HepG2 (cell line): Measurements from ENCODE around the gene ASB4. TPM values are rescaled to one million over a fixed set of nuclear protein-coding genes. Genes with fewer than 3 reads are reported as not detected.

ENCODE experiments used
- ATAC-seq: fragments of 200-7000 bp; cut with Tn5 transposase; 3 replicates; pipeline ENCODE4 v1.9.1; 2020; ENCODE audit warnings: mild to moderate bottlenecking, moderate library complexity
- BruUV-seq: library from RNA; stranded (reverse); fragments of 400-500 nt; replicated peaks from 2 replicates; lab custom pipeline; 2021; lab: Mats Ljungman, UMichigan
- CTCF ChIA-PET: fragments of 300-600 bp; formaldehyde crosslinking; extraction: SDS; loops from one replicate; lab custom pipeline; 2021; ENCODE audit warnings: low total read pairs, inconsistent platforms, low intra/inter-chr PET ratio; lab: Yijun Ruan, JAX
- POLR2A ChIA-PET: fragments of 350-600 bp; sonication (Branson Sonifier 250); formaldehyde crosslinking; loops from one replicate; lab custom pipeline; 2020; ENCODE audit warnings: antibody characterized with exemption, inconsistent platforms; lab: Yijun Ruan, JAX
- DNase-seq: peaks from one replicate; pipeline ENCODE4 v3.0.0-alpha.2; 2015; ENCODE audit warnings: low spot score
- FAIRE-seq: peaks from 3 replicates; lab custom pipeline; 2011; peaks lifted over from hg19 to GRCh38; lab: Jason Lieb, UNC
- H2AFZ ChIP-seq: one replicate; pipeline ENCODE4 v1.6.1; 2011; ENCODE audit warnings: low read length, inconsistent platforms
- H3K27ac ChIP-seq: fragments of 300-600 bp; 3 replicates; pipeline ENCODE4 v1.8.0; 2011; ENCODE audit warnings: mixed run types, mild to moderate bottlenecking, mixed read lengths, low read length, inconsistent platforms; ENCODE audit not compliant: insufficient read depth; ENCODE audit errors: extremely low read length
- H3K27me3 ChIP-seq, 2 experiments: fragments of 200-600 bp in 1 of 2; 2 replicates in 1 of 2; 3 replicates in 1 of 2; pipeline versions ENCODE4 v1.6.0 to v1.8.0; 2011; ENCODE audit warnings: low read length in 2 of 2, mild to moderate bottlenecking in 2 of 2, moderate library complexity in 2 of 2, inconsistent platforms in 1 of 2; ENCODE audit not compliant: insufficient read depth in 2 of 2, control insufficient read depth in 1 of 2
- H3K36me3 ChIP-seq, 2 experiments: fragments of 200-600 bp in 1 of 2; replicated peaks in 1 of 2; 2 replicates in 1 of 2; 3 replicates in 1 of 2; pipeline versions ENCODE4 v1.5.1 to v1.8.0; 2011; ENCODE audit warnings: low read length in 2 of 2, inconsistent platforms in 1 of 2; ENCODE audit not compliant: insufficient read depth in 2 of 2, control insufficient read depth in 1 of 2
- H3K4me1 ChIP-seq: 2 replicates; pipeline ENCODE4 v1.5.1; 2012; ENCODE audit warnings: low read length, inconsistent platforms; ENCODE audit not compliant: insufficient read depth
- H3K4me2 ChIP-seq: 2 replicates; pipeline ENCODE4 v1.6.0; 2011; ENCODE audit warnings: low read depth, low read length, inconsistent platforms
- H3K4me3 ChIP-seq, 3 experiments: fragments of 200-600 bp in 1 of 3; sonication (generic), shearing (Covaris generic) in 1 of 3; replicated peaks in 1 of 3; 2 replicates each; pipeline ENCODE4 v1.5.1; 2011 to 2016; ENCODE audit warnings: low read length in 3 of 3, inconsistent platforms in 2 of 3, low read depth in 2 of 3, mild to moderate bottlenecking in 2 of 3, control low read depth in 1 of 3, mixed read lengths in 1 of 3; ENCODE audit not compliant: insufficient read depth in 1 of 3
- H3K79me2 ChIP-seq: one replicate; pipeline ENCODE4 v1.6.1; 2011; ENCODE audit warnings: low read length, inconsistent platforms; ENCODE audit not compliant: insufficient read depth
- H3K9ac ChIP-seq: 2 replicates; pipeline ENCODE4 v1.6.0; 2011; ENCODE audit warnings: mild to moderate bottlenecking, low read depth, low read length, inconsistent platforms; ENCODE audit not compliant: insufficient read depth
- H3K9me3 ChIP-seq: 2 replicates; pipeline ENCODE4 v1.5.1; 2012; ENCODE audit warnings: mild to moderate bottlenecking, low read length
- H4K20me1 ChIP-seq: 2 replicates; pipeline ENCODE4 v1.6.0; 2011; ENCODE audit warnings: inconsistent platforms, mild to moderate bottlenecking, low read length, moderate library complexity; ENCODE audit not compliant: insufficient read depth
- HOXA5 ChIP-seq: sonication (generic); formaldehyde crosslinking; IDR thresholded peaks from 2 replicates; pipeline ENCODE4 v1.4.0; 2020; ENCODE audit warnings: missing genetic modification reagents
- SIX1 ChIP-seq: sonication (generic); formaldehyde crosslinking; IDR thresholded peaks from 2 replicates; pipeline ENCODE4 v1.4.0; 2020; ENCODE audit warnings: missing genetic modification reagents, borderline replicate concordance
- SIX4 ChIP-seq: sonication (generic); formaldehyde crosslinking; IDR thresholded peaks from 2 replicates; pipeline ENCODE4 v1.4.0; 2020; ENCODE audit warnings: missing genetic modification reagents
- ZBTB14 ChIP-seq: sonication (generic); formaldehyde crosslinking; IDR thresholded peaks from 2 replicates; pipeline ENCODE4 v1.4.0; 2020; ENCODE audit warnings: missing genetic modification reagents
- ZNF230 ChIP-seq: sonication (generic); formaldehyde crosslinking; IDR thresholded peaks from 2 replicates; pipeline ENCODE4 v1.4.0; 2020; ENCODE audit warnings: mild to moderate bottlenecking, missing genetic modification reagents
- WGBS: methylation state at CpG from one replicate; pipeline ENCODE4 v1.1.6; 2017; ENCODE audit warnings: low lambda C conversion rate; 5-methylcytosine and 5-hydroxymethylcytosine counted together
- in situ Hi-C: cut with HindIII; loops from 2 replicates; pipeline ENCODE4 v1.10.0; 2017; ENCODE audit warnings: low pct_unique_long_range_greater_than_20kb; ENCODE audit not compliant: extremely low pct_ligation_motif_present
- intact Hi-C: fragments of 100-400 bp; cut with micrococcal nuclease; formaldehyde crosslinking; loops from one replicate; pipeline ENCODE4 v1.10.0; 2022; ENCODE audit not compliant: unreplicated experiment
- polyA plus RNA-seq, 8 experiments: library from polyadenylated mRNA; depleted of rRNA in 3 of 8; stranded (reverse) in 7 of 8; unstranded in 1 of 8; fragments of >200 nt; fragmentation: Illumina TruSeq in 4 of 8; extraction: Trizol in 4 of 8; gene quantifications; 2 replicates each; pipeline versions ENCODE4 v1.2.1 to v1.2.3, GENCODE V29; 2011 to 2016; ENCODE audit warnings: low read depth in 4 of 8, missing spikeins in 1 of 8, mixed read lengths in 1 of 8; ENCODE audit not compliant: insufficient read depth in 1 of 8
- total RNA-seq, 5 experiments: library from RNA; depleted of rRNA; stranded (reverse); fragments of >200 nt; fragmentation: Illumina TruSeq; extraction: Trizol; gene quantifications; 2 replicates each; pipeline ENCODE4 v1.2.3, GENCODE V29; 2016; ENCODE audit warnings: low read depth in 1 of 5

The ASB4 gene
- total and polyA plus RNA-seq, 2 of the 13 experiments (the other 11 are each of a cell fraction or from before 2014, with no cell fraction given) = 1.1 to 4.0 TPM

DNA sequence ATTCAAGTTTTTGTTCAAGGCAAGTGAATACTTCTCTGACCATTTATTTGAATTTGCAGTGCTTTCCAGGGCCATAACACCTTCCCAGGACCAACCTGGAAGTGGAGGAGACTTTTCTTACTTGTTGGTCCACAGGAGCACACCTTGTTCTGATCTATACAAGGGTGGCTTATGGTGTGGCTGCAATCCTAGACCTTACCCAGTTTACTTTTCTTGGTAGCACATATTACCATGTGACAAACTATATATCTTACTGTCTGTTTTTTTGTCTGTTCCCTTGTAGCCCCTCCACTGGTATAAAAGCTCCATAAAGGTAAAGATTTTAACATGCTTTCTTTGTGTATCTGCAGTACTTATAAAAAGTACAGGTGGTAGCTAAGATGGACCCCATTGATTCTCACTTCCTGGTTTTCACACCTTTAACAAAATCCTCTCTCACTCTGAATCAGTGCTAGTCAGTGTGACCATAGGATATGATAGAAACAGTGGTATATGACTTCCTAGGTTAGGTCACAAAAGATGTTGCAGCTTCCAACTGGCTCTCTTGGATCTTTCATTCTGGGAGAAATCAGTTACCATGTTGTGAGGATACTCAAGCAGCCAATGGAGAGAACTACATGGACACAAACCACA is 5.6 kb upstream of the ASB4 start (continued):
- TF ChIP-seq ZBTB14 (CRISPR knock-in tag) = no peak
- TF ChIP-seq, all 625 proteins: peak for 0

DNA sequence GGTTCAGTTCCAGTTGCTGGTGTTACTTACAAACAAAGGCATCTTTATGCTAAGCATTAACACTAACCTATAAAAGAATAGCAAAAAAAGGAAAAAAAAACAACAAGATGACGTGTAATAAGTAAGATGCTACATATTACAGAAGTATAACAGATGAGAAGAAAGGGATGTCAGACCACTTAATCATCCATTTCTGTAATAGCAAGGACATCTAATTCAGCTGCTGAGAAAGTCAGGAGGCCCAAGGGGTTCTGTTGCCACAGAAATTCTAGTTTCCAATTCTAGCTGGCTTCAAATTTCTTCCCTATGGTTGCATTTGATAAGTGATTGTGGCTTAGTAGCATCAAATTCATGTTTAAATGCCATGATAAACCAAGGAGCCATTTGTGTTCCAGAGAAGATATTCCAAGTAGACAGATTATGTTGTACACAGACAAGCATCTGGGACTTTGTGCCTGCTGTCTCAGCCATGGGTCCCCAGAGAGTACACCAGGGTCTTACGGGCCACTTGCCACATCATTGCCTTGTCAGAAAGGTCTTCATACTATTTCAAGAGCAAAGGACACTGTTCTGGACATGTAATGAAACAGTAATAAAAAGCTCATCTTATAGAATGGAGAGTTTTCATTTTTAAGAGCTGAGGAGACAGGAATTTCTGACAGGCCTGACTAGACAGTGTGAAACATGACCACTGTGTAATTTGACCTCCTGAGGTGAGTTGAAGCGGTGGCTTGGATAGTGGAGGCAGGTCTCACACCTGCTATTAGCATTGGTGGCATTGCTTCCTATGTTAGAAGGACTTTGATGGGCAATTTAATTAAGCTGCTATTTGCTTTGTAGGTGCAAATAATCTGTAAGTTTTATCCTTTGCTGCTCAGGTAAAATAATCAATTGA is 4.2 kb upstream of the ASB4 start:
- no peak overlapping the region for H2AFZ ChIP-seq
- no TSS peak for BruUV-seq
- intact Hi-C loops = no loop called here
- no peaks in the 10 kb centered on the region for H3K79me2 ChIP-seq
- FAIRE-seq (peak; percentile 44), ATAC-seq (no peak), DNase-seq (no peak)
- 61% methylated on average over 3 of the region's 3 CpGs for WGBS
- ChIA-PET CTCF (no interaction called here), POLR2A (no interaction called here)
- TF ChIP-seq ZNF230 (no peak), SIX4 (CRISPR knock-in tag) (peak; percentile 80), SIX1 (CRISPR knock-in tag) (peak; percentile 38; the same call in 1 of the 2 replicates), HOXA5 (no peak)
- no peaks in the 10 kb centered on the region for H3K9me3 ChIP-seq
- no peaks in the 10 kb centered on the region for H4K20me1 ChIP-seq
- no peaks in the 10 kb centered on the region for H3K27me3 ChIP-seq
- H3K36me3 ChIP-seq = no peaks in the 10 kb centered on the region
- H3K4me1 ChIP-seq = peaks cover 69% of the 10 kb centered on the region
- no peak overlapping the region for H3K4me3 ChIP-seq
- in situ Hi-C loops = no loop called here
- H3K27ac ChIP-seq = no peak overlapping the region
- peak overlapping the region; percentile 11; the same call in 1 of the 2 replicates for H3K4me2 ChIP-seq
- H3K9ac ChIP-seq = no peak overlapping the region
